Measurements from ENCODE around the gene BUB3. TPM values are rescaled to one million over a fixed set of nuclear protein-coding genes. Genes with fewer than 3 reads are reported as not detected.

BUB3 gene
- total and polyA plus RNA-seq, 2 experiments from 2014 or later, result 158 to 170 TPM

DNA sequence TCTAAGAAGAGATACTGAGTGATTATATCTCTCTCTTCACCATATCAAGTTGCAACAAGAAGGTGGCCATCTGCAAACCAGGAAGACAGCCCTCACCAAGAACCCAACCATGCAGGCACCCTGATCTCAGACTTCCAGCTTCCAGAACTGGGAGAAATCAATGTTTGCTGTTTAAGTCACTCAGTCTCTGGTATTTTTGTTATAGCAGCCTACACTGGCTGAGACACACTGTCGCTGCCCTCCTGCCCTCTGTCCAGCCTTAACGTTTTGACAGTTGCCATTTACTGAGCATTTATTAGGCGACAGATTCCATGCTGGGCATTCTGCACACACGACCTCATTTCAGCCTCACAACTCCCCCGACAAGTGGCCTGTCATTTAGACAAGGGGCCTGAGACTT is 28.0 kb upstream of the BUB3 start:
- no peak overlapping the region for H2AFZ ChIP-seq
- no peaks in the 10 kb centered on the region for H3K79me2 ChIP-seq (ENCODE audit: insufficient read depth)
- no peaks in the 10 kb centered on the region for H3K9me2 ChIP-seq (ENCODE audit: insufficient read depth)
- H3K27ac ChIP-seq, result no peak overlapping the region
- DNase-seq, result no peak
- no peak overlapping the region for H3K4me2 ChIP-seq (ENCODE audit: unreplicated experiment)
- H3K27me3 ChIP-seq (replicated peaks; ENCODE audit: insufficient read depth), result peaks cover 32% of the 10 kb centered on the region
- TF ChIP-seq EZH2 (IDR thresholded peaks at IDR 0.05; ENCODE audit: insufficient read depth, poor library complexity, severe bottlenecking) (no peak), EZH2phosphoT487 (IDR thresholded peaks at IDR 0.05; ENCODE audit: insufficient read depth, low read depth) (no peak)
- H3K9me3 ChIP-seq (ENCODE audit: low read depth), result no peaks in the 10 kb centered on the region
- no peak overlapping the region for H3K4me3 ChIP-seq
- 21 to 30% methylated on average over 5 of the region's 5 CpGs for whole genome bisulfite sequencing, 2 experiments (ENCODE audit: low coverage in 1 of 2, low lambda C conversion rate in 2 of 2, missing lambda C conversion rate in 2 of 2)
- no peaks in the 10 kb centered on the region for H3K36me3 ChIP-seq (ENCODE audit: low read depth)
- in situ Hi-C loops (cut with MboI), result loop anchor here (25.0 kb wide), 1 partner anchor 836 kb away; no protein-coding TSS in a partner anchor
- H3K4me1 ChIP-seq (ENCODE audit: insufficient read depth), result no peaks in the 10 kb centered on the region
- no peaks in the 10 kb centered on the region for H4K20me1 ChIP-seq (ENCODE audit: insufficient read depth)
- H3F3A ChIP-seq (ENCODE audit: insufficient read depth), result no peaks in the 10 kb centered on the region
- H3K9ac ChIP-seq, result no peak overlapping the region

DNA sequence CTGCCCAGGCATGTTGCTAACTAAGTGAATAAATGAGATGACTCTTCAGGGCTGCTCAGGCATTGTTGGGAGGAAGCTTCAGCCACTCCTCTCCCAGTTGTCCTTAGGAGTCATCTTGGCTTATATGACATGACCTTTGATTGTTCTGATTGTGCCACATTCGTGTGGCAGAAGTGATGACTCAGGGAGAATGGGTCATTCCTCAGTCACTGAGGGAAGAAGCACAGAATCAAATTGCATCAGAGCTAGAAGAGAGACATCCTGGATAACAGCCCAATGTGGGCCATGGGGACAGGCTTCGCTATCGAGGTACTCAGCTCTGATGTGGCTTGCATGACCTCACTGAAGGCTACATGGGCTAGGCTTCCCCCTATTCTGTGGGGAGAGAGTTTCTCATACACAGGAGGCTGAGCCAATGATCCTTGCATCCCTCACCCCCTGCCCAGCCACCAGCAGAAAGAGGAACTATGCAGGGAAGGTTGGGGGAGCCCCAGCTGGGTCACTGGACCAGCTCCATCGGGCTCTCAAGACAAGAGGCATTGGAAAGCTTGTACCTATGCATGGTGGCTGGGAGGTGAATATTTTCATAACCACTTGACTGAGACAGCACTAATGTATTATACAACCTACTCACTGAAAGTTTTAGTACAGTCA is 24.5 kb upstream of the BUB3 start:
- H3K9me2 ChIP-seq (ENCODE audit: insufficient read depth), result no peaks in the 10 kb centered on the region
- H2AFZ ChIP-seq, result no peak overlapping the region
- no peaks in the 10 kb centered on the region for H3K36me3 ChIP-seq (ENCODE audit: low read depth)
- peak; percentile 29 for DNase-seq
- in situ Hi-C loops (cut with MboI), result loop anchor here (10.0 to 25.0 kb wide), 2 partner anchors 425 to 833 kb away; no protein-coding TSS in a partner anchor
- H3K9me3 ChIP-seq (ENCODE audit: low read depth), result no peaks in the 10 kb centered on the region
- no peak overlapping the region for H3K27ac ChIP-seq
- no peaks in the 10 kb centered on the region for H3K79me2 ChIP-seq (ENCODE audit: insufficient read depth)
- H3K4me1 ChIP-seq (ENCODE audit: insufficient read depth), result no peaks in the 10 kb centered on the region
- H3K9ac ChIP-seq, result no peak overlapping the region
- no peaks in the 10 kb centered on the region for H3F3A ChIP-seq (ENCODE audit: insufficient read depth)
- H3K4me3 ChIP-seq, result no peak overlapping the region
- WGBS, 2 experiments (ENCODE audit: low coverage in 1 of 2, low lambda C conversion rate in 2 of 2, missing lambda C conversion rate in 2 of 2), result 35 to 45% methylated on average over 4 of the region's 4 CpGs
- no peaks in the 10 kb centered on the region for H4K20me1 ChIP-seq (ENCODE audit: insufficient read depth)
- TF ChIP-seq EZH2phosphoT487 (IDR thresholded peaks at IDR 0.05; ENCODE audit: insufficient read depth, low read depth), result no peak
- no peak for TF ChIP-seq EZH2 (IDR thresholded peaks at IDR 0.05; ENCODE audit: insufficient read depth, poor library complexity, severe bottlenecking)
- H3K27me3 ChIP-seq (replicated peaks; ENCODE audit: insufficient read depth), result peaks cover 59% of the 10 kb centered on the region
- no peak overlapping the region for H3K4me2 ChIP-seq (ENCODE audit: unreplicated experiment)

DNA sequence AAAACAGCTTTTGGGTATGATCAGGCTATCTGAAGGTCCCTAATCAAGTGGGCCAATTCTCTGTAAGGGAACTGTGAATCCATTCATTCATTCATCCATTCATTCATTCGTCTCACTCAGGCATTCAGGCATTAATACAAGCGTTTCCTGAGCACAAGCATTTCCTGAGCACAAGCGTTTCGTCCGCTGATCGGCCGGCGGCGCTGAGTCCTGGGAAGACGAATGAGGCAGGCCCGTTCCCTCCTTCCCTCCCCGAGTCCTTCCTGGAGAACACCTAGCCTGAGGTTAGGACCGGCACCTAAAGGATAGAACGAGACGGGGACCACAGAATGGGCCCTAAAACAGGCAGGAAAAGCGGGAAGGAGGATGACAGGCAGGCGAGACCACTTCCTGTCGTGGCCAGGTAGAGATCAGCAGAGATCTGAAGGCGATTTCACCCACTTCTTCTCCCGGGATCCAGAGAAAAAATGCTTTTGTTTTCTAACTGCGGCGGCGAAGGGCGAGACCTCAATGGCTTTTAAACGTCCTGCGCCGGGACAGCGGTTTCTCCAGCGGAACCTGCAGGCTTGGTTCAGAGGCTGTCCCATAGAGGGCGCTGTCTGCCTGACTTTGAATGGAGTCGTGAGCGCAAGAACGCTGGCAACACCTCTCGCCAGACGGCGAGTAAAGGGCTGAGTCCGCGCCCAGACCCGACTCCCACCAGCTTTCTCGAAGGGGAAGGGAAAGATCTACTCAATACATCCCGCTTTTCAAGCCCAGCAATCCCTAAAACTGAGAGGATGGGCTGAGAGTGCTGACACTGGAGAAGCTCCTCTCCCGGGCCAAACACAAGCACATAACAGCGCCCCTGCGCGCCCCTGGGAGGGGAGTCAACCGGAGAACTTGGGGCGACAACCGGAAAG is 21.4 kb upstream of the BUB3 start:
- H3K4me3 ChIP-seq, result peak overlapping the region; percentile 63
- H3K9me3 ChIP-seq (ENCODE audit: low read depth), result no peaks in the 10 kb centered on the region
- peak overlapping the region; percentile 84 for H3K4me2 ChIP-seq (ENCODE audit: unreplicated experiment)
- no peaks in the 10 kb centered on the region for H3K9me2 ChIP-seq (ENCODE audit: insufficient read depth)
- TF ChIP-seq EZH2 (IDR thresholded peaks at IDR 0.05; ENCODE audit: insufficient read depth, poor library complexity, severe bottlenecking) (peak; percentile 49), EZH2phosphoT487 (IDR thresholded peaks at IDR 0.05; ENCODE audit: insufficient read depth, low read depth) (no peak)
- H3F3A ChIP-seq (ENCODE audit: insufficient read depth), result no peaks in the 10 kb centered on the region
- 2% methylated on average over 47 of the region's 48 CpGs for WGBS, 2 experiments (ENCODE audit: low coverage in 1 of 2, low lambda C conversion rate in 2 of 2, missing lambda C conversion rate in 2 of 2)
- in situ Hi-C loops (cut with MboI), result loop anchor here (10.0 to 25.0 kb wide), 2 partner anchors 422 to 829 kb away; no protein-coding TSS in a partner anchor
- H3K27me3 ChIP-seq (replicated peaks; ENCODE audit: insufficient read depth), result peaks cover 73% of the 10 kb centered on the region
- H3K36me3 ChIP-seq (ENCODE audit: low read depth), result no peaks in the 10 kb centered on the region
- no peaks in the 10 kb centered on the region for H3K4me1 ChIP-seq (ENCODE audit: insufficient read depth)
- H3K79me2 ChIP-seq (ENCODE audit: insufficient read depth), result no peaks in the 10 kb centered on the region
- no peaks in the 10 kb centered on the region for H4K20me1 ChIP-seq (ENCODE audit: insufficient read depth)
- DNase-seq, result peak; percentile 86
- no peak overlapping the region for H3K27ac ChIP-seq
- H2AFZ ChIP-seq, result peak overlapping the region; percentile 69
- no peak overlapping the region for H3K9ac ChIP-seq

DNA sequence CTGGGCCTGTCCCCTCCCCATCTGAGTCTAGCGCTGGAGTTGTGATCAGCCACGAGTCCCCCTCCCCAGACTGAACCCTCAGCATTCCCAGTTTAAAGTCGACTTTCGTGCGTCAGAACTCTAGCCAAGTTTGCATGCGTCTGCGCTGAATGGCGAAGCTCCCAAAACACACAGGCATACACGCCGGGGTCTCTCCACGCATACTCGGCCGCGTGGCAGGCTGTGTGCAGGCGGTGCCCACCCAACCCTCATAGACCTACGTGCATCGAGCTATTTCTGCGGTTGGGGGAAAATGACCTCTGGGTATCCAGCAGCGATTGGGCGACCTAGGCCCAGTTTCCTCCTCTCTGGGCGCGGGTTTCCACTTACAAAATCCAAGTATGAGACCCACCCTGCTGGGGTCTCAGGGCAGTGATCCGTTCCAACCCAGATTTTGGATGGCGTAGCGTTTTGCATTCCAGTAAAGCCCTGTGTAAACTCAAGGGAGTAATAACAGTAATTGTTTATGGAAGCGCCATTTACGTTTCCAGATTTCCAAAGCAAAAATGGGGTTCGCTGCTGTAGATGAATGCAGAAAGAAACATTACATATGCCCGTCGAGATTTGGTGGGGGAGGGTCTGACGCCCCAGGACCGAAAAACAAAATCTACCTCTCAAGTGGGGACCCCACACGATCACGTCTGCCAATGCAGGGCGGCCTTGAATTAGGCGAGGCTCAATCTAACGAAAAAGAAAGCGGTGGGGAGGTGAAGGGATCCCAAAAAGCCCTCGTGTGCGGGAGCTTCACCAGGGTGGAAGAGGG is 20.5 kb upstream of the BUB3 start:
- no peak overlapping the region for H3K4me2 ChIP-seq (ENCODE audit: unreplicated experiment)
- H3K27ac ChIP-seq, result no peak overlapping the region
- in situ Hi-C loops (cut with MboI), result loop anchor here (10.0 to 25.0 kb wide), 2 partner anchors 421 to 829 kb away; no protein-coding TSS in a partner anchor
- no peaks in the 10 kb centered on the region for H3K4me1 ChIP-seq (ENCODE audit: insufficient read depth)
- H3K9me2 ChIP-seq (ENCODE audit: insufficient read depth), result no peaks in the 10 kb centered on the region
- H3K9ac ChIP-seq, result no peak overlapping the region
- peaks cover 73% of the 10 kb centered on the region for H3K27me3 ChIP-seq (replicated peaks; ENCODE audit: insufficient read depth)
- H3K9me3 ChIP-seq (ENCODE audit: low read depth), result no peaks in the 10 kb centered on the region
- no peak for DNase-seq
- TF ChIP-seq EZH2 (IDR thresholded peaks at IDR 0.05; ENCODE audit: insufficient read depth, poor library complexity, severe bottlenecking) (peak; percentile 36), EZH2phosphoT487 (IDR thresholded peaks at IDR 0.05; ENCODE audit: insufficient read depth, low read depth) (no peak)
- H2AFZ ChIP-seq, result no peak overlapping the region
- no peaks in the 10 kb centered on the region for H4K20me1 ChIP-seq (ENCODE audit: insufficient read depth)
- H3K4me3 ChIP-seq, result no peak overlapping the region
- H3F3A ChIP-seq (ENCODE audit: insufficient read depth), result no peaks in the 10 kb centered on the region
- WGBS, 2 experiments (ENCODE audit: low coverage in 1 of 2, low lambda C conversion rate in 2 of 2, missing lambda C conversion rate in 2 of 2), result 5 to 7% methylated on average over 40 of the region's 40 CpGs
- no peaks in the 10 kb centered on the region for H3K36me3 ChIP-seq (ENCODE audit: low read depth)
- no peaks in the 10 kb centered on the region for H3K79me2 ChIP-seq (ENCODE audit: insufficient read depth)
